B cell (primary cell): ENCODE measurements around the gene SNRK. TPM values are rescaled to one million over a fixed set of nuclear protein-coding genes. Genes with fewer than 3 reads are reported as not detected.

ENCODE experiments used
- ATAC-seq: fragments of 200-7000 bp; cut with Tn5 transposase; one replicate; pipeline ENCODE4 v1.10.0; 2021; ENCODE audit warnings: low read depth, mild to moderate bottlenecking, moderate number of reproducible peaks, moderate library complexity
- CTCF ChIA-PET: fragments of 350-600 bp; sonication (Branson Sonifier 250); formaldehyde crosslinking; loops from one replicate; lab custom pipeline; 2021; ENCODE audit warnings: antibody characterized with exemption, inconsistent platforms; lab: Charles Lee
- POLR2A ChIA-PET: fragments of 350-600 bp; sonication (Branson Sonifier 250); formaldehyde crosslinking; loops from one replicate; lab custom pipeline; 2021; ENCODE audit warnings: antibody characterized with exemption; lab: Charles Lee
- DNase-seq: peaks from one replicate; pipeline ENCODE4 v3.0.0; 2013
- H2AFZ ChIP-seq: 2 replicates; pipeline ENCODE4 v1.6.1; 2012; ENCODE audit warnings: mild to moderate bottlenecking, low read depth, low read length; ENCODE audit not compliant: insufficient read depth, poor library complexity, severe bottlenecking
- H3K27ac ChIP-seq, 2 donors: 1 replicate in 1 of 2; 2 replicates in 1 of 2; pipeline ENCODE4 v1.5.1; 2012 to 2013; ENCODE audit warnings: low read length in 2 of 2, mild to moderate bottlenecking in 2 of 2, moderate library complexity in 1 of 2
- H3K27me3 ChIP-seq, 4 experiments: fragments of 200-600 bp in 1 of 4; sonication (generic) in 1 of 4; replicated peaks in 1 of 4; 1 replicate in 2 of 4; 2 replicates in 2 of 4; pipeline versions ENCODE4 v1.6.1 to v1.7.0; 2013 to 2016; ENCODE audit warnings: low read length in 3 of 4, mild to moderate bottlenecking in 2 of 4, mixed read lengths in 1 of 4, moderate library complexity in 1 of 4; ENCODE audit not compliant: insufficient read depth in 4 of 4, control insufficient read depth in 3 of 4; ENCODE audit errors: control extremely low read depth in 1 of 4
- H3K36me3 ChIP-seq, 2 experiments: replicated peaks in 1 of 2; 1 replicate in 1 of 2; 2 replicates in 1 of 2; pipeline versions ENCODE4 v1.6.1 to v1.7.1; 2013; ENCODE audit warnings: low read length in 1 of 2; ENCODE audit not compliant: insufficient read depth in 2 of 2, control insufficient read depth in 1 of 2; ENCODE audit errors: control extremely low read depth in 1 of 2, extremely low read depth in 1 of 2
- H3K4me1 ChIP-seq, 2 donors: fragments of 200-600 bp in 1 of 2; sonication (generic) in 1 of 2; 1 replicate in 1 of 2; 2 replicates in 1 of 2; pipeline versions ENCODE4 v1.5.1 to v1.6.1; 2013 to 2017; ENCODE audit warnings: low read length in 2 of 2; ENCODE audit not compliant: control insufficient read depth in 2 of 2, insufficient read depth in 2 of 2
- H3K4me2 ChIP-seq: replicated peaks from 2 replicates; pipeline ENCODE3; 2012; ENCODE audit warnings: mild to moderate bottlenecking, low read depth, low read length; ENCODE audit not compliant: poor library complexity, severe bottlenecking
- H3K4me3 ChIP-seq, 5 experiments: fragments of 200-600 bp in 1 of 5; sonication (generic) in 1 of 5; 1 replicate in 3 of 5; 2 replicates in 2 of 5; pipeline versions ENCODE4 v1.5.1 to v1.7.0; 2011 to 2016; ENCODE audit warnings: low read length in 4 of 5, mild to moderate bottlenecking in 4 of 5, low read depth in 2 of 5, control low read depth in 1 of 5, moderate library complexity in 1 of 5; ENCODE audit not compliant: insufficient read depth in 1 of 5; ENCODE audit errors: control extremely low read depth in 1 of 5, extremely low read depth in 1 of 5
- H3K79me2 ChIP-seq: fragments of 200-600 bp; sonication (generic); one replicate; pipeline ENCODE4 v1.6.0; 2016; ENCODE audit warnings: low read length; ENCODE audit not compliant: control insufficient read depth, insufficient read depth
- H3K9ac ChIP-seq: fragments of 200-600 bp; sonication (generic); 2 replicates; pipeline ENCODE4 v1.6.1; 2017; ENCODE audit warnings: mild to moderate bottlenecking, low read length, moderate library complexity
- H3K9me3 ChIP-seq, 3 donors: one replicate each; pipeline versions ENCODE4 v1.6.1 to v1.7.1; 2013; ENCODE audit warnings: low read length in 2 of 3; ENCODE audit not compliant: control insufficient read depth in 2 of 3, insufficient read depth in 1 of 3; ENCODE audit errors: control extremely low read depth in 1 of 3
- H4K20me1 ChIP-seq: 2 replicates; pipeline ENCODE4 v1.6.0; 2012; ENCODE audit warnings: mild to moderate bottlenecking, low read length; ENCODE audit not compliant: insufficient read depth, control insufficient read depth, poor library complexity, severe bottlenecking
- H3K27ac Mint-ChIP-seq: one replicate; pipeline ENCODE4 v1.8.0; 2021; ENCODE audit warnings: mixed read lengths
- H3K27me3 Mint-ChIP-seq: one replicate; pipeline ENCODE4 v1.8.0; 2021; ENCODE audit warnings: mixed read lengths
- H3K4me1 Mint-ChIP-seq: one replicate; pipeline ENCODE4 v1.8.0; 2021; ENCODE audit warnings: mixed read lengths
- H3K4me3 Mint-ChIP-seq: one replicate; pipeline ENCODE4 v1.8.0; 2021; ENCODE audit warnings: mixed read lengths
- H3K9me3 Mint-ChIP-seq: one replicate; pipeline ENCODE4 v1.8.0; 2022; ENCODE audit warnings: mixed read lengths; ENCODE audit not compliant: insufficient read depth
- CTCF ChIP-seq: fragments of 200-600 bp; IDR thresholded peaks from one replicate; pipeline ENCODE4 v1.8.0; 2022; ENCODE audit warnings: antibody characterized with exemption, mild to moderate bottlenecking
- EZH2 ChIP-seq: IDR thresholded peaks from 2 replicates; pipeline ENCODE4 v1.6.1; 2012; ENCODE audit warnings: borderline replicate concordance, low read depth, mild to moderate bottlenecking, moderate library complexity, low read length; ENCODE audit not compliant: insufficient read depth, poor library complexity, severe bottlenecking
- WGBS: methylation state at CpG from one replicate; pipeline ENCODE4 v1.1.5; 2013; ENCODE audit warnings: missing lambda C conversion rate; ENCODE audit not compliant: insufficient coverage; 5-methylcytosine and 5-hydroxymethylcytosine counted together
- intact Hi-C: fragments of 100-400 bp; cut with micrococcal nuclease; formaldehyde crosslinking; loops from one replicate; pipeline ENCODE4 v1.10.0; 2022
- polyA plus RNA-seq: library from polyadenylated mRNA; depleted of rRNA; stranded (reverse); fragments of >200 nt; gene quantifications from 2 replicates; pipeline ENCODE4 v1.2.3, GENCODE V29; 2012
- total RNA-seq, 2 donors: library from RNA; stranded (reverse); fragments of 120-200 nt in 1 of 2; gene quantifications; 1 replicate in 1 of 2; 2 replicates in 1 of 2; pipeline versions ENCODE4 v1.2.3 to v1.2.4, GENCODE V29; 2013 to 2022

SNRK gene
- total and polyA plus RNA-seq, 2 donors (not counting 1 experiment from before 2014, with no cell fraction given) = 17.8 to 46.7 TPM

GRCh38 chr3:43309372-43310305, 23.3 kb downstream of the SNRK start:
- no peaks in the 10 kb centered on the region for H3K27me3 Mint-ChIP-seq
- 100% methylated on average over 3 of the region's 12 CpGs for WGBS

More at GRCh38 chr3:43309372-43310305, 23.3 kb downstream of the SNRK start:
- Histone ChIP-seq H3K9me3 (peaks cover 0 to 1% (median 0%) of the 10 kb centered on the region in 3 donors), H2AFZ (no peak overlapping the region), H3K79me2 (peaks cover 87% of the 10 kb centered on the region), H3K36me3 (peaks cover 4 to 15% of the 10 kb centered on the region in 2 experiments), H3K4me3 (no peak overlapping the region), H3K27me3 (no peaks in the 10 kb centered on the region), H3K4me2 (no peak overlapping the region), H3K4me1 (peaks cover 17 to 35% of the 10 kb centered on the region in 2 donors), H3K27ac (no peak overlapping the region), H4K20me1 (peaks cover 48% of the 10 kb centered on the region), H3K9ac (no peak overlapping the region)
- DNase-seq (no peak), ATAC-seq (no peak)
- ChIA-PET CTCF (no interaction called here), POLR2A (no interaction called here)
- Mint-ChIP-seq H3K27ac (no peak overlapping the region), H3K4me3 (no peak overlapping the region), H3K9me3 (peaks cover 3% of the 10 kb centered on the region), H3K4me1 (peaks cover 50% of the 10 kb centered on the region)
- intact Hi-C loops = no loop called here
- TF ChIP-seq EZH2 (no peak), CTCF (no peak)
